ENCODE data around the gene CCN2.

DNA sequence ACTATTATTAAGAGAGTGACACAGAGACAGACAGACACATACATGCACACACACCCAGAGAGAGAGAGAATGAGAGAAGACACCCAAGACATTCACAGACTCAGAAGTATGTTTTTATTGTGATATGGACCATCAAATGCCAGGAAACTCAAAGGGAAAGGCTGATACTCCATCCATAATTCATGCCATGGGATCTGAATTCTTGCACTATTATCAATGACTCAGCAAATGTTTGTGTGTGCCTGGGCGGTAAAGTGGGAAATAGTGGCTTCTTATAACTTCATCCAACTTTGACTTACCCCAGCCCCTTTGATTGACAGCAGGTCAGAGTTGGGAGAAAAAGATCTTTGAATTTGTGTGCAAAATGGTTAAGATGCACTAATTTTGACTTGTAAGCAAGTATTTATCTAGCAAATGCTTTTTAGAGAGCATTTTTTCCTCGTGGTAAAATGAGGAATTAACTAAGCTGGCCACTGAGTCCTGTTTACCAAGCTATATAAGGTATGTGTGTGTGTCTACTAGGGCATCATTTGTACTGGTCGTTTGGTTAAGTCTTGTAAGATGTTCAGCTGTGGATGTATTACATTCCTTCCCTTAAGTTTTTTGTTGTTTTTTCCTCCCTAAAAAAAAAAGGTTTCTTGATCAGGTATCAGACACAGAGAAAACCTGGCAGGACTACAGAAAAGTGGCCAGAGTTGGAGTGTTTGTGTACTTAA, 3.0 kb upstream of the CCN2 start:
- TF ChIP-seq, protein P1, sequence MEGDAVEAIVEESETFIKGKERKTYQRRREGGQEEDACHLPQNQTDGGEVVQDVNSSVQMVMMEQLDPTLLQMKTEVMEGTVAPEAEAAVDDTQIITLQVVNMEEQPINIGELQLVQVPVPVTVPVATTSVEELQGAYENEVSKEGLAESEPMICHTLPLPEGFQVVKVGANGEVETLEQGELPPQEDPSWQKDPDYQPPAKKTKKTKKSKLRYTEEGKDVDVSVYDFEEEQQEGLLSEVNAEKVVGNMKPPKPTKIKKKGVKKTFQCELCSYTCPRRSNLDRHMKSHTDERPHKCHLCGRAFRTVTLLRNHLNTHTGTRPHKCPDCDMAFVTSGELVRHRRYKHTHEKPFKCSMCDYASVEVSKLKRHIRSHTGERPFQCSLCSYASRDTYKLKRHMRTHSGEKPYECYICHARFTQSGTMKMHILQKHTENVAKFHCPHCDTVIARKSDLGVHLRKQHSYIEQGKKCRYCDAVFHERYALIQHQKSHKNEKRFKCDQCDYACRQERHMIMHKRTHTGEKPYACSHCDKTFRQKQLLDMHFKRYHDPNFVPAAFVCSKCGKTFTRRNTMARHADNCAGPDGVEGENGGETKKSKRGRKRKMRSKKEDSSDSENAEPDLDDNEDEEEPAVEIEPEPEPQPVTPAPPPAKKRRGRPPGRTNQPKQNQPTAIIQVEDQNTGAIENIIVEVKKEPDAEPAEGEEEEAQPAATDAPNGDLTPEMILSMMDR (conservative IDR thresholded peaks at IDR 0.05; ENCODE audit: low read length): no peak
- no peak for TF ChIP-seq EZH2phosphoT487 (IDR thresholded peaks at IDR 0.05; ENCODE audit: borderline replicate concordance, low read depth, low read length)

All from OCI-LY7 (cell line).